Brain microvascular endothelial cell (primary cell): ENCODE measurements around the gene GUK1.
"Not testable (repeated sequence)": the region's sequence is repeated elsewhere in the genome, so short reads cannot be mapped to it uniquely, and the experiment has no call there.

Experiments
- DNase-seq: peaks from one replicate; pipeline ENCODE4 v3.0.0-alpha.2; 2020
- H3K27ac ChIP-seq: fragments of 250-450 bp; sonication (Bioruptor Pico); 2 replicates; pipeline ENCODE4 v1.5.1; 2020; ENCODE audit warnings: mild to moderate bottlenecking, moderate library complexity
- H3K27me3 ChIP-seq: fragments of 250-450 bp; sonication (Bioruptor Pico); replicated peaks from 2 replicates; pipeline ENCODE4 v1.5.1; 2020; ENCODE audit warnings: mild to moderate bottlenecking
- H3K36me3 ChIP-seq: fragments of 250-450 bp; sonication (Bioruptor Pico); replicated peaks from 2 replicates; pipeline ENCODE4 v1.5.1; 2020; ENCODE audit warnings: mild to moderate bottlenecking
- H3K4me3 ChIP-seq: 2 replicates; pipeline ENCODE4 v1.5.1; 2011; ENCODE audit warnings: low read depth, mild to moderate bottlenecking, control low read depth, low read length, moderate library complexity
- in situ Hi-C: cut with HindIII; loops from 2 replicates; pipeline ENCODE4 v1.10.0; 2017; ENCODE audit warnings: low sequenced_read_pairs, low pct_ligation_motif_present
- TF ChIP-seq, protein P1 (sequence below): IDR thresholded peaks from 2 replicates; pipeline ENCODE4 v1.5.1; 2011; ENCODE audit warnings: low read depth, mild to moderate bottlenecking, moderate library complexity, low read length, control low read depth, inconsistent platforms; ENCODE audit errors: missing control alignments

Gene GUK1

DNA sequence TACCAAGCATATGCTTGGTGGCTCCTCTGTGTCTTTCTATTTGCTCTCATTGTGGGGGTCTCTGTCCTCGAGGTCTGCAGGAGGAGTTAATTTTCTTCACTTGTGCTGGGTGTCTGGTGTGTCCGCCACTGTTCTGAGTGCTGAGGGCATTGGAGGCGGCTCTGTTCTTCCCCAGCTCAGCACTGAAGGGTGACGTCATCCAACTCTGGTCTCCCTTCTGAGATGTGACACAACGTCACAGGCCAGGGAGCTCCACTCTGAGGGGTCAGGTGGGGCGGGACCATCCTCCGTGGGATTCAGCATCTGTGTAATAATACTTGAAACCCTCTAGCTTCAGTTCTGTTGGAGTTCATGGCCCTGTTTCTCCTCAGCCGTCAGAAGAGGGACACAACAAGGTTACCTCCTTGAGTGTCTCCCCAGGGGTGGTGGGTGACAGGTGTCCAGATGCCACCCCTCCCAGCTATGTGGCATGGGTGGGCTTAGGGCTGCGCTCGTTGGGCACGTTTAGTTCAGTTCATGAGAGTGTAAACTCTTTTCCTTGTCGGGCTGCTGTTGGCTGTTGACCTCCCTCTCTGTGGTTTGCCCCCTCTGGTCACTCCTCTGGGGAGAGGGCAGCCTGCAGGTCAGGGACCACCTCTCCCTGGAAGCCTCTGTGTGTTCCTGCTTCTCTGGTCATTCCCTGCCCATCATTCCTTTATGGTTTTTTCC lies 28.6 kb downstream of the GUK1 start:
- DNase-seq = no peak
- no peak overlapping the region for H3K4me3 ChIP-seq
- TF ChIP-seq, protein P1, sequence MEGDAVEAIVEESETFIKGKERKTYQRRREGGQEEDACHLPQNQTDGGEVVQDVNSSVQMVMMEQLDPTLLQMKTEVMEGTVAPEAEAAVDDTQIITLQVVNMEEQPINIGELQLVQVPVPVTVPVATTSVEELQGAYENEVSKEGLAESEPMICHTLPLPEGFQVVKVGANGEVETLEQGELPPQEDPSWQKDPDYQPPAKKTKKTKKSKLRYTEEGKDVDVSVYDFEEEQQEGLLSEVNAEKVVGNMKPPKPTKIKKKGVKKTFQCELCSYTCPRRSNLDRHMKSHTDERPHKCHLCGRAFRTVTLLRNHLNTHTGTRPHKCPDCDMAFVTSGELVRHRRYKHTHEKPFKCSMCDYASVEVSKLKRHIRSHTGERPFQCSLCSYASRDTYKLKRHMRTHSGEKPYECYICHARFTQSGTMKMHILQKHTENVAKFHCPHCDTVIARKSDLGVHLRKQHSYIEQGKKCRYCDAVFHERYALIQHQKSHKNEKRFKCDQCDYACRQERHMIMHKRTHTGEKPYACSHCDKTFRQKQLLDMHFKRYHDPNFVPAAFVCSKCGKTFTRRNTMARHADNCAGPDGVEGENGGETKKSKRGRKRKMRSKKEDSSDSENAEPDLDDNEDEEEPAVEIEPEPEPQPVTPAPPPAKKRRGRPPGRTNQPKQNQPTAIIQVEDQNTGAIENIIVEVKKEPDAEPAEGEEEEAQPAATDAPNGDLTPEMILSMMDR = no peak
- H3K36me3 ChIP-seq = no peaks in the 10 kb centered on the region
- in situ Hi-C loops = no loop called here
- no peak overlapping the region for H3K27ac ChIP-seq
- H3K27me3 ChIP-seq = no peaks in the 10 kb centered on the region

DNA sequence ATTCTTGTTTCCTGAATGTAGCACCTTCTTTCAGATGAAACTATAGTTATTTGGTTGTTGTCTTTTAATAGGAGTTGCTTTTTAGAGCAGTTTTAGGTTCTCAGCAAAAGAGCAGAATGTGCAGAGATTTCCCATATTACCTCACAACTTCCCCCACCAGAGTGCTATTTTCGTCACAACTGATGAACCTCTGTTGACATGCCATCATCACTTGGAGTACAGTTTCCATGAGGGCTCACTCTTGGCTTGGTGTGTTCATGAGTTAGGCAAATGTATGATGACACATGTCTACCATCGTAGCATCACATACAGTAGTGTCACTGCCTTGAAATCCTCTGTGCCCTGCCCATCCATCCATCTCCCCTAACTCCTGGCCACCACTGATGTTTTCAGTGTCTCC lies 29.3 kb downstream of the GUK1 start:
- Histone ChIP-seq H3K27ac (no peak overlapping the region), H3K4me3 (no peak overlapping the region), H3K36me3 (no peaks in the 10 kb centered on the region), H3K27me3 (no peaks in the 10 kb centered on the region)
- in situ Hi-C loops = no loop called here
- TF ChIP-seq, protein P1 = no peak
- no peak for DNase-seq

DNA sequence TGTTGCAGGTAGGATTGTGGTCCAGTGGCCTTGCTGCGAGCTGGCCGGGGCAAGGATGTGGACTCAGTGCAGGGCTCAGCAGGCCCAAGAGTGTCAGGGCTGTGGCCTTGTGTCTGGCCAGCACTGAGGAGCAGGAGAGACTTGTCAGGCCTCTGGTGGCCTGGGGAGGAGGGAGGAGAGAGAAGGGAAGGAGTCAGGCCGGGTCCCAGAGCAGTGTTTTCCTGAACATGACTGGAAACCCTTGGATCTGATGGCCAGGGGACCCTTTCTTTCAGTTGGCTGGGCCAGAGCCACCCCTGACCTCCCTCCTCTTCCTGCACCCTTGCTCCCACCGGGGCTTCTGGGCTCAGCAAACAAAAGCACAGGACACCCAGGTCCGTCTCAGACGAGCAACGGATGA lies 30.6 kb downstream of the GUK1 start:
- in situ Hi-C loops = no loop called here
- DNase-seq = no peak
- Histone ChIP-seq H3K4me3 (no peak overlapping the region), H3K36me3 (peaks cover 4% of the 10 kb centered on the region), H3K27me3 (no peaks in the 10 kb centered on the region), H3K27ac (no peak overlapping the region)
- TF ChIP-seq, protein P1 = no peak

DNA sequence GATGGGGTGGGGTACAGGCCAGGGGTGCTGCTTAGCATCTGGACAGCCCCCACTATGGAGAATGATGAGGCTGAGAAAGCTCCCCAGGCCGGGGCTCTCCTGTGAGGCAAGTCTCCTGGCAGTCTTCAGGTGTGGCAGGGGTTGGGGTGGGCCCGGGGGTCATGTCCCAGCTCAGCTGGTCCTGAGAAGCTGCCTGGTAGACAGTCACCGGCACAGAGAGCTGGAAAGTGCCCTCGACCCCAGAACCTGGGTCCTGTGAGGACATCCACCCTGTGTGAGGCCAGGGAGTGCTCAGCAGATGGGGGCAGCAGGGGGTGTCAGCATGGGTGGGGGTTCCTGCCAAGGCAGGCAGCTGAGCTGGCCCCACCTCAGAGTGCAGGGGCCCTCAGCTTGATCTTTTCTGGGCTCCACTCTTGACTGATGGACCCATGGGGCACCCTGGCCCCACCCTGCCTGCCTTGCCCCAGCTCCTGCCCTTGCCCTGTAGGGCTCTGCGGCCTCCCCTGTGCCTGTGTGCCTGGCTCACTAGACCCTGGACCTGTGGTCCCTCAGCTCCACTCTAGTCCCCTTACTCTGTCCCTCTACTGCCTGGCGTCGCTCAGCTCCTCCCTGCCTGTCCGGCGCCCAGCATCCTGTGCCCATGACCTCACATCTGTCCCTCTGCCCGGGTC lies 31.3 kb downstream of the GUK1 start:
- H3K4me3 ChIP-seq = no peak overlapping the region
- in situ Hi-C loops = no loop called here

DNA sequence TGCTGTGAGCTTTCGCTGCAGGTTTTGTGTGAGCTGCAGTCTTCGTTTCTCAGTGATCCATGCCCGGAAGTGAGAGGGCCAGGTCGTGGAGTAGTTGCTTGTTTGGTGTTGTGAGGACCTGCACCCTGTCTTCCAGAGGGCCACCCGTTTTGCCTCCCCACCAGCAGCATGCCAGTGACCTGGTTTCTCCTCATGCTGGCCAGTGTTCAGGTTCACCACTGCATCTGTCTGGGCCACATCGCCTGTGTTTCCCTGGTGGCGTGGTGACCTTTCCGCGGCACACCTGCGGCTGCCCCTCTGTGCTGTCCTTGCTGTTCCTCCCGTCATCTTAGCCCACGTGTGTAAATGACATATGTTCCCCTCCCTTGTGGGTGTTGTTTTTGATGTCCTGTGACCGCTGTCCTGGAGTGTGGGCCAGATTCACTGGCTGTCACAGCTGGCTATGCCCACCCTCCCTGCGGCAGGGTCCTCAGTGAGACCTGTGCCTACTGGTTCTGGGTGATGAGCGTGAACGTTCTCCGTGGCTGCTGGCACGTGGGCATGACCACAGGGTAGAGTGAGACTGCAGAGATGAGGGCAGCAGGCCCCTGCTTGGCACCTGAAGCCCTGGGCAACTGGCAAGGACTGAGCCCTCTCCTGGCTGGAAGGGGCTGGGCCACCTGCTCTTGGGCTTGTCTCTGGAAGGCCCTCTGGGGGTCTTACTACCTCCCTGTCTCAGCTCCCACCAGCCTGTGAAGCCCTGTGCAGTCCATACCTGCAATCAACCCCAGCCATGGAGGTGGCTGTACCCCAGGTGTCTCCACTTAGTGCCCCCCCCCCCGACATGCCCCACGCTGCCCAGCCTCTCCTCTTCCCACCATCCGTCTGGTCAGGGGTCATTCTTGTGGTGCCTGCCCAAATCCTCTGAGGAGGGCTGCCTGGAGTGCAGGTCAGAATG lies 32.8 kb downstream of the GUK1 start:
- DNase-seq = no peak
- TF ChIP-seq, protein P1 = no peak
- in situ Hi-C loops = no loop called here
- Histone ChIP-seq H3K36me3 (peaks cover 4% of the 10 kb centered on the region), H3K4me3 (no peak overlapping the region), H3K27me3 (no peaks in the 10 kb centered on the region), H3K27ac (no peak overlapping the region)

More for the DNA sequence above, 31.3 kb downstream of the GUK1 start:
- TF ChIP-seq, protein P1 = no peak
- peaks cover 4% of the 10 kb centered on the region for H3K36me3 ChIP-seq
- DNase-seq = no peak
- H3K27me3 ChIP-seq = no peaks in the 10 kb centered on the region
- no peak overlapping the region for H3K27ac ChIP-seq

DNA sequence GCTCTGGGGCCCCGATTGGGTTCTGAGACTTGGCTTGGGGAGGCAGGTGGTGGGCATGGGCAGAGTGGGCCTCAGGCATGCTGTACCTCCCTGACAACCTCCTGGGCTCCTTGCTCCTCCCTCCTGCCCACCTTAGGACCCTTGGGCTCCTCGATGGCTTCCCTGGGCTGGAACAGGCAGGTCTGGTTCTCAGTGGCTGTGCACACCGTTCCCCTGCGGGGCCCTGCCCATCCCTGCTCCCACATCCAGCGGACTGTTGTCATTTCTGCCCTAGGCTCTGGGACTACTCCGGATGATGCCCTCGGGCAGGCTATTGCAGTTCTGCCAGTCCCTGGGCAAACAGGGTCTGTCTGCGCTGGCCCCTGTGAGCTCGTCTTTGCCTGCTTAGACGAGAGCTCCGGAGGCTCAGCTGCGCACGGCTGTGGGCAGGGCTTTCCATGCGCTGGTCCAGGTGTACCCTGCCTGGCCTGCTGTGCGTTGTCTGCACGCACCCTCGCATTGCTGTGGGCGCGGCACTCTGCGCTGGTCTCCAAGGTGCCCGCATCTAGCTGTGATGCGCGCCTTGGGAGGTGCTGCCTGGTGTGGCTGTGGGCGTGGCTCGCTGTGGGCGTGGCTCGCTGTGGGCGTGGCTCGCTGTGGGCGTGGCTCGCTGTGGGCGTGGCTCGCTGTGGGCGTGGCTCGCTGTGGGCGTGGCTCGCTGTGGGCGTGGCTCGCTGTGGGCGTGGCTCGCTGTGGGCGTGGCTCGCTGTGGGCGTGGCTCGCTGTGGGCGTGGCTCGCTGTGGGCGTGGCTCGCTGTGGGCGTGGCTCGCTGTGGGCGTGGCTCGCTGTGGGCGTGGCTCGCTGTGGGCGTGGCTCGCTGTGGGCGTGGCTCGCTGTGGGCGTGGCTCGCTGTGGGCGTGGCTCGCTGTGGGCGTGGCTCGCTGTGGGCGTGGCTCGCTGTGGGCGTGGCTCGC lies 33.7 kb downstream of the GUK1 start:
- H3K4me3 ChIP-seq, H3K36me3 ChIP-seq, in situ Hi-C loops, H3K27me3 ChIP-seq, H3K27ac ChIP-seq, DNase-seq: not testable (repeated sequence)
